HT-29 (cell line): ENCODE measurements around the gene ADAM8. TPM values are rescaled to one million over a fixed set of nuclear protein-coding genes. Genes with fewer than 3 reads are reported as not detected.

ENCODE experiments used
- DNase-seq: peaks from one replicate; pipeline ENCODE4 v3.0.0-alpha.2; 2015; ENCODE audit warnings: low spot score
- total RNA-seq: library from RNA; depleted of rRNA; stranded (reverse); fragments of >200 nt; shearing (Covaris generic); gene quantifications from 2 replicates; pipeline ENCODE4 v1.2.3, GENCODE V29; 2014; rRNA removed

The ADAM8 gene
- total RNA-seq, 1 experiment from 2014 or later: 78.5 TPM

DNA sequence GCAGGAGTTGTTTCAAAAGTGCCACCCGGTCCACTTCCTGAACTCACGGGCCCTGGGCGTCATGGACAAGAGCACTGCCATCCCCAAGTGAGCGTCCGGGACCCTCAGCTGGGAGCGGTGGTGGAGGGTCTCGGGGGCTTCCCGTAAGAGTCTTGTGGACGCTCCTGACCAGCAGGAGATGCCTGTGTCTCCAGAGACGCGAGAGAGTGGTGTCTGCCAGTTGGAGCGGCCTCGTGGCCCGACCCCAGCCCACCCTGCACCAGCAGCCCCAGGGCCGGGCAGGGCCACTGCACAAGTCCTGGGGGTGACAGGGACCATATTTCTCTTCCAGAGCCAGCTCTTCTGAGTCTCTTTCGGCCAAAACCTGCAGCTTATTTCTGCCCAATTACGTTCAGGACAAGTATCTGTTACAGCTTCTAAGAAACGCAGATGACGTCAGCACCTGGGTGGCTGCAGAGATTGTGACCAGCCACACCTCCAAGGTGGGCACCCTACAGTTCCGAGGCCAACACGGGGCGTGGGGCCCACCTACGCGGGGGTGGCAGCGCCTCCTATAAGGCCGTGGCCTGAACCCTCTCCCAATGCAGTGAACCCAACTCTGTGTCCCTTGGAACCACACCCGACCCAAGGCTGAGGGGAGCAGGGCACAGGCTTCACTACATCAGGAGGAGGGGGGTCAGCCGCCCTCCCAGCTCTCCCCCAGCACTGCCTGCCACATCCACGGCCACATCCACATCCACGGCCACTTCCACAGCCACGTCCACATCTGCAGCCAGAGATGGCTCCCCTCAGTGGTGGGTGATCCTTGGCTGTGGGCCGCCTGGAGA, 62.8 kb downstream of the ADAM8 start:
- DNase-seq: no peak

DNA sequence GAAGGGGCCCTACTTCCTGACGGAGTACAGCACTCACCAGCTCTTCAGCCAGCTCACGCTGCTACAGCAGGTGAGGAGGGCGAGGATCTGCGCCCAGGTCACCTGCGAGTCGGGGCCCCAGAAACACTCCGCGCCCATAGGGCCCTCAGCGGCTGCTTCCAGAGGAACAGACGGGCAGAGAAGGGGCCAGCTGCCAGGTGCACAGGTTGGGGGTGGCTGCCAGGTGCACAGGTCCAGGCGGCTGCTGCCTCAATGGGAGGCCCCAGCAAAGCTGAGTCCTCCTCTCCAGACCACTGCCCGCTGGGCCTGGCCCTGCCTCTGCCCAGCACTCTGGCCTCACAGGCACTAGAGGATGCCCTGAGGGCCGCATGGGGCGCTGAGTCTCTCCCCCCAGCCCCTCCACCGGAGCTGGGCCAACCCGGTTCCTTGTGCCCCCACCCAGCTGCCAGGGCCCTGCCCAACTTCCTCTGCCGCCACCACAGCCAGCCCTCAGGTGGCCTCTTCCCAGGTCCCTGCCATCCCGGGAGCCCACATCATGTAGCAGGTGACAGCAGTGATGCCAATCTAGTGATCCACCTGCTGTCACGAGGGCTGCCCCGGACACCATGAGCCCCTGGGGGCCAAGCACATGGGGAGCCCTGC, 63.7 kb downstream of the ADAM8 start:
- no peak for DNase-seq

Other genes starting within 250 kb of the ADAM8 start
- gene ADGRA1, start 188.9 kb downstream of the ADAM8 start, total RNA-seq: not detected in 2 replicates
- gene KNDC1, start 116.6 kb downstream of the ADAM8 start, total RNA-seq: 0.08 TPM in 1 of 2 replicates, not detected in the other
- gene UTF1, start 46.7 kb downstream of the ADAM8 start, total RNA-seq: not detected in 2 replicates
- gene VENTX, start 39.0 kb downstream of the ADAM8 start, total RNA-seq: not detected in 2 replicates
- gene TUBGCP2, start 32.0 kb upstream of the ADAM8 start, total RNA-seq: 87.7 and 88.4 TPM in 2 replicates
- gene ZNF511, start 32.0 kb upstream of the ADAM8 start, total RNA-seq: 80.3 and 102 TPM in 2 replicates
- gene CALY, start 60.0 kb upstream of the ADAM8 start, total RNA-seq: not detected in 2 replicates
- 25.0 and 36.5 TPM in 2 replicates for gene PRAP1, start 70.5 kb upstream of the ADAM8 start, total RNA-seq
- 59.7 and 60.8 TPM in 2 replicates for gene FUOM, start 81.2 kb upstream of the ADAM8 start, total RNA-seq
- gene ECHS1, start 96.5 kb upstream of the ADAM8 start, total RNA-seq: 160 and 179 TPM in 2 replicates
- gene PAOX, start 102.4 kb upstream of the ADAM8 start, total RNA-seq: 4.7 and 5.6 TPM in 2 replicates
- gene MTG1, start 117.3 kb upstream of the ADAM8 start, total RNA-seq: 44.3 and 56.9 TPM in 2 replicates
- not detected in 2 replicates for gene SPRN, start 147.8 kb upstream of the ADAM8 start, total RNA-seq
- 0.68 and 2.2 TPM in 2 replicates for gene SCART1, start 177.1 kb upstream of the ADAM8 start, total RNA-seq